Type B pancreatic cell (in vitro differentiated cells): ENCODE measurements around the gene TCFL5. TPM values are rescaled to one million over a fixed set of nuclear protein-coding genes. Genes with fewer than 3 reads are reported as not detected.

Experiments
- DNase-seq: peaks from one replicate; pipeline ENCODE4 v3.0.0; 2021; ENCODE audit warnings: mixed read lengths; ENCODE audit not compliant: unreplicated experiment; ENCODE audit errors: extremely low spot score
- H3K27ac Mint-ChIP-seq: 2 replicates; pipeline ENCODE4 v1.8.0; 2021; ENCODE audit warnings: mild to moderate bottlenecking, mixed read lengths
- H3K27me3 Mint-ChIP-seq: 2 replicates; pipeline ENCODE4 v1.8.0; 2021; ENCODE audit warnings: mixed read lengths
- H3K36me3 Mint-ChIP-seq: 2 replicates; pipeline ENCODE4 v1.8.0; 2021; ENCODE audit warnings: mixed read lengths
- H3K4me1 Mint-ChIP-seq: one replicate; pipeline ENCODE4 v1.8.0; 2021; ENCODE audit warnings: mixed read lengths; ENCODE audit not compliant: unreplicated experiment
- H3K4me3 Mint-ChIP-seq: 2 replicates; pipeline ENCODE4 v1.8.0; 2021; ENCODE audit warnings: mild to moderate bottlenecking, mixed read lengths
- H3K9me3 Mint-ChIP-seq: 2 replicates; pipeline ENCODE4 v1.8.0; 2021; ENCODE audit warnings: mixed read lengths
- total RNA-seq: library from RNA; stranded (reverse); gene quantifications from 2 replicates; pipeline ENCODE4 v1.2.1, GENCODE V29; 2021; ENCODE audit warnings: low replicate concordance
- TF ChIP-seq, protein P1 (sequence below): fragments of 200-600 bp; sonication (generic); conservative IDR thresholded peaks from 2 replicates; pipeline ENCODE4 v1.5.0; 2021; ENCODE audit warnings: antibody characterized with exemption, mild to moderate bottlenecking

The TCFL5 gene
- total RNA-seq, 1 donor from 2014 or later = 11.8 TPM

DNA sequence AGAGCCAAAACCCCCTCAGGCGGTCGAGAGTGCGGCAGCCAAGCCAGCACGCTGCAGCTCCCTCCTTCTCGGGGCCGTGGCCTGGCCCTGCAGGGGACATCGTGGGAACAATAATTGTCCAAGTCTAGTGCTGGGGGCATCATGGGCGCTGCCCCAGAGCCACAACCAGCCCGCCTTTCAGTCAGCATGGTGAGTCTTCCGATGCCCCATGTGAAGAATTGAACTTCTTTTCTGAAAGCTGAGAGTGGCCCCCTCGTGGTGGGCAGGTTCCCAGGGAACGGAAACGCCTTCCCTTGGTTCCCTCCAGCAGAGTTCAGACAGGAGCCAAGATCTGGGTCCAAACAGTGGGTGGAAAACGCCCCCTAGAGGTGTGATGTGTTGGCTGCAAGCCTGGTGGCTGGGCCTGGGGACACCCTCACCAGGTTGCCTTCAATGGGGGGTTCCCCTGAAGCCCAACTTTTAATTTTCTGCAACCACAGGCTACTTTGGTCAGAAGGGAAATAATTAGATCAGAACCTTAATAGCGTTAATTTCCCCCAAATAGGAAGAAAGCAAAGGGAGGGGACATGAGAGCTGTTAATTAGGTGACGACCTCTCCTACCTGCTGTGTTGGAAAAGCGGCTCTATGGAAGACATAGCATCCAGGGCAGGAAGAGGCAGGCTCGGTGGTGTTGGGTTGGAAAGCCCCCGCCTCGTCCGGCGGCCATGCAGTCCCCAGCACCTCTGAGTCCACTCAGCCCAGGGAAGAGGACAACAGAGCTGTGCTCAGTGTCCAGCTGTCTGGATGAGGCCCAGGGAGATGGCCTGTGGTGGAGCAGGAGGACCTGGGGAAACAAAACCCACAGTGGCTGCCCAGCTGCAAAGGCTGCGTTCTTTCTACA is 70.1 kb downstream of the TCFL5 start:
- H3K4me3 Mint-ChIP-seq = peak overlapping the region; percentile 69

More for the DNA sequence above, 70.1 kb downstream of the TCFL5 start:
- Mint-ChIP-seq H3K36me3 (no peaks in the 10 kb centered on the region), H3K27me3 (peaks cover 8% of the 10 kb centered on the region), H3K9me3 (no peaks in the 10 kb centered on the region), H3K27ac (peak overlapping the region; percentile 45), H3K4me1 (peaks cover 25% of the 10 kb centered on the region)
- DNase-seq = peak; percentile 83
- TF ChIP-seq, protein P1, sequence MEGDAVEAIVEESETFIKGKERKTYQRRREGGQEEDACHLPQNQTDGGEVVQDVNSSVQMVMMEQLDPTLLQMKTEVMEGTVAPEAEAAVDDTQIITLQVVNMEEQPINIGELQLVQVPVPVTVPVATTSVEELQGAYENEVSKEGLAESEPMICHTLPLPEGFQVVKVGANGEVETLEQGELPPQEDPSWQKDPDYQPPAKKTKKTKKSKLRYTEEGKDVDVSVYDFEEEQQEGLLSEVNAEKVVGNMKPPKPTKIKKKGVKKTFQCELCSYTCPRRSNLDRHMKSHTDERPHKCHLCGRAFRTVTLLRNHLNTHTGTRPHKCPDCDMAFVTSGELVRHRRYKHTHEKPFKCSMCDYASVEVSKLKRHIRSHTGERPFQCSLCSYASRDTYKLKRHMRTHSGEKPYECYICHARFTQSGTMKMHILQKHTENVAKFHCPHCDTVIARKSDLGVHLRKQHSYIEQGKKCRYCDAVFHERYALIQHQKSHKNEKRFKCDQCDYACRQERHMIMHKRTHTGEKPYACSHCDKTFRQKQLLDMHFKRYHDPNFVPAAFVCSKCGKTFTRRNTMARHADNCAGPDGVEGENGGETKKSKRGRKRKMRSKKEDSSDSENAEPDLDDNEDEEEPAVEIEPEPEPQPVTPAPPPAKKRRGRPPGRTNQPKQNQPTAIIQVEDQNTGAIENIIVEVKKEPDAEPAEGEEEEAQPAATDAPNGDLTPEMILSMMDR = peak; percentile 99

Other genes starting within 250 kb of the TCFL5 start
- gene SLCO4A1, start 219.3 kb downstream of the TCFL5 start, total RNA-seq = 2.6 and 5.3 TPM in 2 replicates
- 0.24 TPM in 1 of 2 replicates, not detected in the other for gene NTSR1, start 153.0 kb downstream of the TCFL5 start, total RNA-seq
- 8.4 and 14.6 TPM in 2 replicates for gene MRGBP, start 65.3 kb downstream of the TCFL5 start, total RNA-seq
- gene OGFR, start 57.0 kb downstream of the TCFL5 start, total RNA-seq = 42.8 and 49.6 TPM in 2 replicates
- 8.8 and 21.2 TPM in 2 replicates for gene COL9A3, start 44.8 kb downstream of the TCFL5 start, total RNA-seq
- 49.7 and 58.1 TPM in 2 replicates for gene DIDO1, start 64.7 kb upstream of the TCFL5 start, total RNA-seq
- gene GID8, start 76.3 kb upstream of the TCFL5 start, total RNA-seq = 55.8 and 68.7 TPM in 2 replicates
- gene SLC17A9, start 90.9 kb upstream of the TCFL5 start, total RNA-seq = 3.9 and 5.6 TPM in 2 replicates
- gene BHLHE23, start 145.1 kb upstream of the TCFL5 start, total RNA-seq = not detected in 2 replicates